NCI-H2081 (cell line): ENCODE data around the gene SPACA4.
A peak's percentile ranks its signal among the peaks of the same experiment; 100 is the strongest.

Experiments used
- DNase-seq, 2 experiments: peaks; one replicate each; lab custom pipeline; 2025; lab: John Stamatoyannopoulos, UW

Gene SPACA4

GRCh38 chr19:48651683-48652048 is 45.1 kb downstream of the SPACA4 start:
- DNase-seq = no peak

DNA sequence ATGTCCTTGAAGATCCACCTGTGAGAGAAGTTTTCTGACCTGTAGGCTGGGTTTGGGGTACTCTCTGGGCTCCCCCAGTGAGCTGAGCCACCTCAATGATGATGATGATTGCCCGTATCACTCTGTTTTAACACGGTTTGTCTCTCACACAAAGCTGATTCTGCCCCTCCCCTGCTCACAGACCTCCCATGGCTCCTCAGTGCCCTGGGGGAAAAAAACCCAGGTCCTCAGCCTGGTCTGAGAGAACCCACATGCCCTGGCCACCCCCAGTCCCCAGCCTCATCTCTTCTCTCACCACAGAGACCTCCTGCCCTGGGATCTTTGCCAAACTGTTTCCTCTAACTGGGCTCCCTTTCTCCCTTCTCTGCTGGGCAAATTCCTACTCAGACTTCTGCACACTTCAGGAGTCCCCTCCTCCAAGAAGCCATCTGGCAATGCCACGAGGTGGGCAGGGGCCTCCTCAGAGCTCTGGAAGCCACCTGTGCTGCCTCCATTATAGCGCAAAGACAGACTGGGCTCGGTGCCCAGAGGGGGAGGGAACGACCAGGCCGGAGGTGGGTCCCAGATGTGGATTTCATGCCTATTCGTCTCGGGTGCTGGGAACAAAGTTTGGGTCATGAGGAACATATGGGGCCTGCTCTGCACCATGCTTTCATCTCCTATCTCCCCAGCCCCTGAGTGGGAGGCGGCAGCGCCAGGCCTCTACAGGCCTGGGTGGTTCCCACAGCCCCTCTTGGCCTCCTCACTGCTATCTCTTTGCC is 47.9 kb downstream of the SPACA4 start:
- DNase-seq = peak; percentile 37 to 68

DNA sequence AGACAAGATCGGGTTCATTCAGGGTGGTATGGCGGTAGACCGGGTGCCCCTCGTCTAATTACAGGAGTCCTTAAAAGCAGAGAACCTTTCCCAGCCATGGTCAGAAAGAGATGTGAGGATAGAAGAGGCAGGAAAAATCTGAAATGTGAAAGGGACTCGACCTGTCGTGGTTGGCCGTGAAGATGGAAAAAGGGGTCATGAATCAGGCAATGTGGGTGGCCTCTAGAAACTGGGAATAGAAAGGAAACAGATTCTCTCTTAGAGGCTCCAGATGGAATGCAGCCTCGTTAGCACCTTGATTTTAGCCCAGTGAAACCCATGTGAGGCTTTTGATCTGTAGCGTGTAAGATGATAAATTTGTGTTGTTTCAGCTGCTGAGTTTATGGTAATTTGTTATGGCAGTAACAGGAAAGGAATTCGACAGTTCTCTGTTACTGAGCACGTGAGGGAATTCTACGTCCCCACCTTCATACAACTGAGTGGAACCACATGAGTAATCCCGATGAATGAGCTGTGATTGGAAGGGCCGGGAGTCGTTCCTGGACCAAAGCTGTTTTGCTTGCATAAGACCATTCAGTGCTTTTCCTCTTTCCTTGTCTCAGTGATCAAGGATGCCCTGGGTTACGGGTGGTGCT is 50.4 kb downstream of the SPACA4 start:
- no peak for DNase-seq
